K562 (cell line): ENCODE results near the gene THAP11. TPM values are rescaled to one million over a fixed set of nuclear protein-coding genes. Genes with fewer than 3 reads are reported as not detected.
A peak's percentile ranks its signal among the peaks of the same experiment; 100 is the strongest.

Source experiments
- ETV1 ChIP-seq: fragments of 450-650 bp; conservative IDR thresholded peaks from 2 replicates; pipeline ENCODE4 v1.6.1; 2016; ENCODE audit warnings: missing genetic modification characterization, control low read depth, low read depth, missing compliant biosample characterization
- GATAD2B ChIP-seq: fragments of 450-650 bp; IDR thresholded peaks from 2 replicates; pipeline ENCODE4 v1.6.1; 2017; ENCODE audit warnings: mild to moderate bottlenecking, borderline replicate concordance
- MEIS2 ChIP-seq: fragments of 450-650 bp; IDR thresholded peaks from 2 replicates; pipeline ENCODE4 v1.6.1; 2014; ENCODE audit warnings: mild to moderate bottlenecking; ENCODE audit not compliant: partially characterized antibody
- NEUROD1 ChIP-seq: fragments of 150-350 bp; IDR thresholded peaks from 2 replicates; pipeline ENCODE4 v1.6.1; 2014; ENCODE audit warnings: borderline replicate concordance, low read length, low read depth; ENCODE audit not compliant: partially characterized antibody
- TCF3 ChIP-seq: sonication (generic); formaldehyde crosslinking; IDR thresholded peaks from 2 replicates; pipeline ENCODE4 v1.4.0; 2020; ENCODE audit warnings: mild to moderate bottlenecking, missing genetic modification reagents
- ZBTB7A ChIP-seq: IDR thresholded peaks from 2 replicates; pipeline ENCODE4 v1.6.1; 2011; ENCODE audit warnings: low read depth, mild to moderate bottlenecking, low read length, moderate library complexity, borderline replicate concordance; ENCODE audit not compliant: control insufficient read depth
- ZBTB8A ChIP-seq: fragments of 450-650 bp; IDR thresholded peaks from 2 replicates; pipeline ENCODE4 v1.6.1; 2018; ENCODE audit warnings: mild to moderate bottlenecking, moderate library complexity; ENCODE audit not compliant: partially characterized antibody
- ZFX ChIP-seq: sonication (generic); formaldehyde crosslinking; IDR thresholded peaks from 2 replicates; pipeline ENCODE4 v1.8.0; 2022; ENCODE audit warnings: mild to moderate bottlenecking, missing genetic modification reagents, moderate library complexity
- ZNF695 ChIP-seq: fragments of 450-650 bp; formaldehyde crosslinking; IDR thresholded peaks from 2 replicates; pipeline ENCODE4 v1.4.0; 2020; ENCODE audit warnings: mild to moderate bottlenecking, moderate library complexity
- polyA plus RNA-seq, 8 experiments: library from polyadenylated mRNA; depleted of rRNA in 4 of 8; stranded (reverse) in 5 of 8; unstranded in 3 of 8; fragments of >200 nt; fragmentation: Nextera tagmentation in 2 of 8; fragmentation: Illumina TruSeq in 1 of 8; extraction: Ambion mirVana in 2 of 8; extraction: Trizol in 1 of 8; gene quantifications; 2 replicates each; pipeline versions ENCODE4 v1.2.1 to v1.2.3, GENCODE V29; 2011 to 2014; ENCODE audit warnings: inconsistent platforms in 1 of 8, missing spikeins in 1 of 8
- total RNA-seq, 7 experiments: library from RNA; depleted of rRNA in 6 of 7; stranded (reverse); fragments of >200 nt in 6 of 7; fragmentation: Illumina TruSeq in 2 of 7; extraction: Trizol in 2 of 7; gene quantifications; 2 replicates each; pipeline versions ENCODE4 v1.2.1 to v1.2.3, GENCODE V29; 2011 to 2021; ENCODE audit warnings: low replicate concordance in 1 of 7
- TF ChIP-seq, protein P1 (sequence below): fragments of 450-650 bp; formaldehyde crosslinking; IDR thresholded peaks from 2 replicates; pipeline ENCODE4 v1.4.0; 2020; ENCODE audit warnings: mild to moderate bottlenecking, moderate library complexity
- TF ChIP-seq, protein P2 (sequence below): conservative IDR thresholded peaks from 2 replicates; pipeline ENCODE4 v1.6.1; 2011; ENCODE audit warnings: low read depth, mild to moderate bottlenecking, low read length; ENCODE audit not compliant: control insufficient read depth
- TF ChIP-seq, protein P3 (sequence below): fragments of 250-450 bp; sonication (Bioruptor Pico); IDR thresholded peaks from 2 replicates; pipeline ENCODE4 v1.4.0; 2020; ENCODE audit warnings: mild to moderate bottlenecking
- TF ChIP-seq, protein P4 (sequence below): sonication (generic); formaldehyde crosslinking; IDR thresholded peaks from 2 replicates; pipeline ENCODE4 v1.8.1; 2023; ENCODE audit warnings: mild to moderate bottlenecking, missing genetic modification reagents
- TF ChIP-seq, protein P5 (sequence below): sonication (generic); formaldehyde crosslinking; IDR thresholded peaks from 2 replicates; pipeline ENCODE4 v1.8.0; 2022; ENCODE audit warnings: mild to moderate bottlenecking, missing genetic modification reagents

THAP11 gene
- total and polyA plus RNA-seq, 9 of the 15 experiments (the other 6 are each of a cell fraction or from before 2014, with no cell fraction given): 2.4 to 31.6 (median 21.4) TPM

DNA sequence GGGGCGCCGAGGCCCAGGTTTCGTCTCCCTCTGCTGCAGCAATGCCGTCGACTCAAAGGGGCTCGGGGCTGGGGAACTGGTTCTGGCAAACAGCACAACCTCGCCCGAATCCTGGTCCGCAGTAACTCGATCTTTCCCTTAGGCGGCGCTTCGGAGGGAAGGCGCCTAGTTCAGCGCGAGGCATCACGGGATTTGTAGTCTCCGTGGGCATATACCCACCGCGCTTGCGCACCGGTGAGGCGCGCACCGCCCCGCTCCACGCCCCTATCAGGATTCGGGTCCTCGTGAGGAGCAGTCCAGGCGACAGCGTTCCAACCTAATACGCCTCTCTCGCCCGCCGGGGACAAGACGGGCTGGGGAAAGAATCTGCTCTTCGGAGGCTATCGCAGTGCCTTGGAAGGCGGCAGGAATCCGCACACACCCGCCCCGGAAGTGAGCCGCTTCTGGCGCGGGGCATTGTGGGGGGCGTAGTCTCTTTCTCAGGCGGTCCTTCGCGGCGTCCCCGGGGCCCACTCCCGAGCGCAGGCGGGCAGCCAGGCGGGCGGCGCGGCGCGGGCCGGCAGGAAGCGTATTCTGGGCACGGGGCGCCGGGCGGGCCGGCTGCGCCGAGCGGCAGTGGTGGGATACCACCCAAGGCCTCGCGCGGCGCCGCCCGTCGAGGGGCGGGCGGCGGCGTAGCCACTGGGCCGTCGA, at the start of gene THAP11 (continued):
- TF ChIP-seq ZNF695 (CRISPR knock-in tag): no peak
- TF ChIP-seq, protein P1, sequence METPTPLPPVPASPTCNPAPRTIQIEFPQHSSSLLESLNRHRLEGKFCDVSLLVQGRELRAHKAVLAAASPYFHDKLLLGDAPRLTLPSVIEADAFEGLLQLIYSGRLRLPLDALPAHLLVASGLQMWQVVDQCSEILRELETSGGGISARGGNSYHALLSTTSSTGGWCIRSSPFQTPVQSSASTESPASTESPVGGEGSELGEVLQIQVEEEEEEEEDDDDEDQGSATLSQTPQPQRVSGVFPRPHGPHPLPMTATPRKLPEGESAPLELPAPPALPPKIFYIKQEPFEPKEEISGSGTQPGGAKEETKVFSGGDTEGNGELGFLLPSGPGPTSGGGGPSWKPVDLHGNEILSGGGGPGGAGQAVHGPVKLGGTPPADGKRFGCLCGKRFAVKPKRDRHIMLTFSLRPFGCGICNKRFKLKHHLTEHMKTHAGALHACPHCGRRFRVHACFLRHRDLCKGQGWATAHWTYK (CRISPR knock-in tag): peak; percentile 17; the same call in 1 of the 2 replicates
- TF ChIP-seq NEUROD1: peak; percentile 60
- TF ChIP-seq, protein P2, sequence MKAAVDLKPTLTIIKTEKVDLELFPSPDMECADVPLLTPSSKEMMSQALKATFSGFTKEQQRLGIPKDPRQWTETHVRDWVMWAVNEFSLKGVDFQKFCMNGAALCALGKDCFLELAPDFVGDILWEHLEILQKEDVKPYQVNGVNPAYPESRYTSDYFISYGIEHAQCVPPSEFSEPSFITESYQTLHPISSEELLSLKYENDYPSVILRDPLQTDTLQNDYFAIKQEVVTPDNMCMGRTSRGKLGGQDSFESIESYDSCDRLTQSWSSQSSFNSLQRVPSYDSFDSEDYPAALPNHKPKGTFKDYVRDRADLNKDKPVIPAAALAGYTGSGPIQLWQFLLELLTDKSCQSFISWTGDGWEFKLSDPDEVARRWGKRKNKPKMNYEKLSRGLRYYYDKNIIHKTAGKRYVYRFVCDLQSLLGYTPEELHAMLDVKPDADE: peak; percentile 93
- peak; percentile 85 for TF ChIP-seq MEIS2
- peak; percentile 73 for TF ChIP-seq ETV1 (tag)
- no peak for TF ChIP-seq ZBTB8A
- TF ChIP-seq, protein P3, sequence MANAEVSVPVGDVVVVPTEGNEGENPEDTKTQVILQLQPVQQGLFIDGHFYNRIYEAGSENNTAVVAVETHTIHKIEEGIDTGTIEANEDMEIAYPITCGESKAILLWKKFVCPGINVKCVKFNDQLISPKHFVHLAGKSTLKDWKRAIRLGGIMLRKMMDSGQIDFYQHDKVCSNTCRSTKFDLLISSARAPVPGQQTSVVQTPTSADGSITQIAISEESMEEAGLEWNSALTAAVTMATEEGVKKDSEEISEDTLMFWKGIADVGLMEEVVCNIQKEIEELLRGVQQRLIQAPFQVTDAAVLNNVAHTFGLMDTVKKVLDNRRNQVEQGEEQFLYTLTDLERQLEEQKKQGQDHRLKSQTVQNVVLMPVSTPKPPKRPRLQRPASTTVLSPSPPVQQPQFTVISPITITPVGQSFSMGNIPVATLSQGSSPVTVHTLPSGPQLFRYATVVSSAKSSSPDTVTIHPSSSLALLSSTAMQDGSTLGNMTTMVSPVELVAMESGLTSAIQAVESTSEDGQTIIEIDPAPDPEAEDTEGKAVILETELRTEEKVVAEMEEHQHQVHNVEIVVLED (CRISPR knock-in tag): peak; percentile 13; the same call in 1 of the 2 replicates
- TF ChIP-seq GATAD2B: no peak; the same call in none of the 2 replicates
- TF ChIP-seq ZBTB7A: peak; percentile 73; the same call in 1 of the 2 replicates
- TF ChIP-seq ZFX (CRISPR knock-in tag): peak; percentile 89
- TF ChIP-seq, protein P4, sequence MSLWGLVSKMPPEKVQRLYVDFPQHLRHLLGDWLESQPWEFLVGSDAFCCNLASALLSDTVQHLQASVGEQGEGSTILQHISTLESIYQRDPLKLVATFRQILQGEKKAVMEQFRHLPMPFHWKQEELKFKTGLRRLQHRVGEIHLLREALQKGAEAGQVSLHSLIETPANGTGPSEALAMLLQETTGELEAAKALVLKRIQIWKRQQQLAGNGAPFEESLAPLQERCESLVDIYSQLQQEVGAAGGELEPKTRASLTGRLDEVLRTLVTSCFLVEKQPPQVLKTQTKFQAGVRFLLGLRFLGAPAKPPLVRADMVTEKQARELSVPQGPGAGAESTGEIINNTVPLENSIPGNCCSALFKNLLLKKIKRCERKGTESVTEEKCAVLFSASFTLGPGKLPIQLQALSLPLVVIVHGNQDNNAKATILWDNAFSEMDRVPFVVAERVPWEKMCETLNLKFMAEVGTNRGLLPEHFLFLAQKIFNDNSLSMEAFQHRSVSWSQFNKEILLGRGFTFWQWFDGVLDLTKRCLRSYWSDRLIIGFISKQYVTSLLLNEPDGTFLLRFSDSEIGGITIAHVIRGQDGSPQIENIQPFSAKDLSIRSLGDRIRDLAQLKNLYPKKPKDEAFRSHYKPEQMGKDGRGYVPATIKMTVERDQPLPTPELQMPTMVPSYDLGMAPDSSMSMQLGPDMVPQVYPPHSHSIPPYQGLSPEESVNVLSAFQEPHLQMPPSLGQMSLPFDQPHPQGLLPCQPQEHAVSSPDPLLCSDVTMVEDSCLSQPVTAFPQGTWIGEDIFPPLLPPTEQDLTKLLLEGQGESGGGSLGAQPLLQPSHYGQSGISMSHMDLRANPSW (CRISPR knock-in tag): no peak
- 0 out of 2 replicates have a peak, but pooled peaks have one; percentile 29 for TF ChIP-seq TCF3 (CRISPR knock-in tag)
- TF ChIP-seq, protein P5, sequence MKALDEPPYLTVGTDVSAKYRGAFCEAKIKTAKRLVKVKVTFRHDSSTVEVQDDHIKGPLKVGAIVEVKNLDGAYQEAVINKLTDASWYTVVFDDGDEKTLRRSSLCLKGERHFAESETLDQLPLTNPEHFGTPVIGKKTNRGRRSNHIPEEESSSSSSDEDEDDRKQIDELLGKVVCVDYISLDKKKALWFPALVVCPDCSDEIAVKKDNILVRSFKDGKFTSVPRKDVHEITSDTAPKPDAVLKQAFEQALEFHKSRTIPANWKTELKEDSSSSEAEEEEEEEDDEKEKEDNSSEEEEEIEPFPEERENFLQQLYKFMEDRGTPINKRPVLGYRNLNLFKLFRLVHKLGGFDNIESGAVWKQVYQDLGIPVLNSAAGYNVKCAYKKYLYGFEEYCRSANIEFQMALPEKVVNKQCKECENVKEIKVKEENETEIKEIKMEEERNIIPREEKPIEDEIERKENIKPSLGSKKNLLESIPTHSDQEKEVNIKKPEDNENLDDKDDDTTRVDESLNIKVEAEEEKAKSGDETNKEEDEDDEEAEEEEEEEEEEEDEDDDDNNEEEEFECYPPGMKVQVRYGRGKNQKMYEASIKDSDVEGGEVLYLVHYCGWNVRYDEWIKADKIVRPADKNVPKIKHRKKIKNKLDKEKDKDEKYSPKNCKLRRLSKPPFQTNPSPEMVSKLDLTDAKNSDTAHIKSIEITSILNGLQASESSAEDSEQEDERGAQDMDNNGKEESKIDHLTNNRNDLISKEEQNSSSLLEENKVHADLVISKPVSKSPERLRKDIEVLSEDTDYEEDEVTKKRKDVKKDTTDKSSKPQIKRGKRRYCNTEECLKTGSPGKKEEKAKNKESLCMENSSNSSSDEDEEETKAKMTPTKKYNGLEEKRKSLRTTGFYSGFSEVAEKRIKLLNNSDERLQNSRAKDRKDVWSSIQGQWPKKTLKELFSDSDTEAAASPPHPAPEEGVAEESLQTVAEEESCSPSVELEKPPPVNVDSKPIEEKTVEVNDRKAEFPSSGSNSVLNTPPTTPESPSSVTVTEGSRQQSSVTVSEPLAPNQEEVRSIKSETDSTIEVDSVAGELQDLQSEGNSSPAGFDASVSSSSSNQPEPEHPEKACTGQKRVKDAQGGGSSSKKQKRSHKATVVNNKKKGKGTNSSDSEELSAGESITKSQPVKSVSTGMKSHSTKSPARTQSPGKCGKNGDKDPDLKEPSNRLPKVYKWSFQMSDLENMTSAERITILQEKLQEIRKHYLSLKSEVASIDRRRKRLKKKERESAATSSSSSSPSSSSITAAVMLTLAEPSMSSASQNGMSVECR: peak; percentile 68; the same call in 1 of the 2 replicates
